Pons (tissue), 1 donor: Measurements from ENCODE around the gene SSBP3.

Experiments used
- DNase-seq: peaks from one replicate; pipeline ENCODE4 v3.0.0-alpha.2; 2016; ENCODE audit warnings: low spot score

The SSBP3 gene

GRCh38 chr1:54284781-54285529 is 121.2 kb downstream of the SSBP3 start:
- no peak for DNase-seq

- no peak for DNase-seq
These were observed 122.4 kb downstream of the SSBP3 start for GRCh38 chr1:54283635-54284385.

GRCh38 chr1:54282101-54282847 is 123.9 kb downstream of the SSBP3 start:
- DNase-seq, result no peak

- DNase-seq, result no peak
These were observed 125.5 kb downstream of the SSBP3 start for GRCh38 chr1:54280651-54281050.

GRCh38 chr1:54279457-54279856 is 126.7 kb downstream of the SSBP3 start:
- DNase-seq, result no peak

GRCh38 chr1:54278941-54279422 is 127.2 kb downstream of the SSBP3 start:
- no peak for DNase-seq

GRCh38 chr1:54277451-54278341 is 128.5 kb downstream of the SSBP3 start:
- DNase-seq, result no peak

- no peak for DNase-seq
These were observed 129.4 kb downstream of the SSBP3 start for GRCh38 chr1:54276617-54277450.

GRCh38 chr1:54275349-54275748 is 130.8 kb downstream of the SSBP3 start:
- no peak for DNase-seq

GRCh38 chr1:54274881-54275280 is 131.3 kb downstream of the SSBP3 start:
- DNase-seq, result no peak

- no peak for DNase-seq
These were observed 131.7 kb downstream of the SSBP3 start for GRCh38 chr1:54274448-54274847.

GRCh38 chr1:54273795-54274163 is 132.4 kb downstream of the SSBP3 start:
- no peak for DNase-seq

GRCh38 chr1:54273092-54273794 is 133.0 kb downstream of the SSBP3 start:
- DNase-seq, result peak; percentile 88

- no peak for DNase-seq
These were observed 133.5 kb downstream of the SSBP3 start for GRCh38 chr1:54272772-54273091.

- DNase-seq, result no peak
These were observed 134.1 kb downstream of the SSBP3 start for GRCh38 chr1:54272134-54272533.

GRCh38 chr1:54271341-54271740 is 134.9 kb downstream of the SSBP3 start:
- no peak for DNase-seq

- no peak for DNase-seq
These were observed 135.7 kb downstream of the SSBP3 start for GRCh38 chr1:54270543-54270942.

GRCh38 chr1:54268762-54269297 is 137.4 kb downstream of the SSBP3 start:
- DNase-seq, result no peak

- no peak for DNase-seq
These were observed 138.1 kb downstream of the SSBP3 start for GRCh38 chr1:54267815-54268761.
